ENCODE results near the gene SPACA4.

Gene SPACA4

DNA sequence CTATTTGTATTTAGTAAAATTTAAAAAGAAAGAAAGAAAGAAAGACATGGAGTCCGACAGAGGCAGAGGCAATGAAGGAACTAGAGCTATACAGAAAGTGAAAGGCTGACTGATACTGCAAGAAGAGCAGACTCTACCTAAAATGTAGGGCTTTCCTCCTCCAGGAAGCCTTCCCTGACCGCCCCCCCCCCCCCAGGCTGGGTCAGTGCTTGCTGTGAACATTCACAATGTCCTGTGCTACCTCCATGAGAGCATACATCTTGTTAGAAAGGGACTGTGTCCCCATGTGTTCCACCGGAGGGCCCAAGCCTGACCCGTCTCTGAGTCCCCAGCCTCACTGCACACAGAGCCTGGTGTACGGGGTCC, 45.1 kb downstream of the SPACA4 start:
- no peak for DNase-seq

GRCh38 chr19:48654299-48655059, 47.9 kb downstream of the SPACA4 start:
- no peak for DNase-seq

- peak; percentile 86 for DNase-seq
Measured at GRCh38 chr19:48656840-48657474, 50.4 kb downstream of the SPACA4 start.

Measured in fibroblast of skin of abdomen (primary cell).